Measurements from ENCODE around the gene TPST2.

The TPST2 gene

GRCh38 chr22:26483439-26484359 lies 106.2 kb downstream of the TPST2 start, which contains the start of the genes HPS4 and SRRD:
Gene HPS4, minus strand, starts transcription at chr22:26483783. Its CDS starts 2,021 bp downstream, at chr22:26481762.
Gene SRRD, plus strand, starts transcription at chr22:26483877. Its CDS starts 14 bp downstream, at chr22:26483891.
- TF ChIP-seq, protein P1, sequence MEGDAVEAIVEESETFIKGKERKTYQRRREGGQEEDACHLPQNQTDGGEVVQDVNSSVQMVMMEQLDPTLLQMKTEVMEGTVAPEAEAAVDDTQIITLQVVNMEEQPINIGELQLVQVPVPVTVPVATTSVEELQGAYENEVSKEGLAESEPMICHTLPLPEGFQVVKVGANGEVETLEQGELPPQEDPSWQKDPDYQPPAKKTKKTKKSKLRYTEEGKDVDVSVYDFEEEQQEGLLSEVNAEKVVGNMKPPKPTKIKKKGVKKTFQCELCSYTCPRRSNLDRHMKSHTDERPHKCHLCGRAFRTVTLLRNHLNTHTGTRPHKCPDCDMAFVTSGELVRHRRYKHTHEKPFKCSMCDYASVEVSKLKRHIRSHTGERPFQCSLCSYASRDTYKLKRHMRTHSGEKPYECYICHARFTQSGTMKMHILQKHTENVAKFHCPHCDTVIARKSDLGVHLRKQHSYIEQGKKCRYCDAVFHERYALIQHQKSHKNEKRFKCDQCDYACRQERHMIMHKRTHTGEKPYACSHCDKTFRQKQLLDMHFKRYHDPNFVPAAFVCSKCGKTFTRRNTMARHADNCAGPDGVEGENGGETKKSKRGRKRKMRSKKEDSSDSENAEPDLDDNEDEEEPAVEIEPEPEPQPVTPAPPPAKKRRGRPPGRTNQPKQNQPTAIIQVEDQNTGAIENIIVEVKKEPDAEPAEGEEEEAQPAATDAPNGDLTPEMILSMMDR (IDR thresholded peaks at IDR 0.05; ENCODE audit: borderline replicate concordance, control extremely low read depth, extremely low read depth, insufficient read depth, missing control alignments), result no peak
- DNase-seq (ENCODE audit: low spot score), result peak; percentile 95
- in situ Hi-C loops (cut with MboI; ENCODE audit: low sequenced_read_pairs, unreplicated experiment), result no loop called here

DNA sequence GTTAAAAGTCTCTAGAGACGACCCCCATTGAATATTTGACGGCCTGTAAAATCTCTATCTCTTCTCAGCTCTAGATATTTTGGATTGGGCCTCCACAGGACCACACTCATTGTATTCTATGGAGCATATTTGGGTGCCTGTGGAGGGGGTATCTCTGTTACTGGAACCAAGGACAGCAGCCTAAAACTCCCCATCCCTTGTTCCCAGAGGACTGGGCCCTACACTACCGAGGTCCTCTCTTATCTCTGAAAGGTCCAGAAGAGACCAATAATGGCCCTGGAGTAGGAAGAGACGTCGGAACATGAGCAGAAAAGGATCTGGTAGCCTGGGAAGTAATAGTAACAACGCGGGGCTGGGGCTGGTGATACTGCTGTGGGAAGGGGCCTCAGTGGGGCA lies 106.9 kb downstream of the TPST2 start:
- no peak for DNase-seq (ENCODE audit: low spot score)
- TF ChIP-seq, protein P1 (IDR thresholded peaks at IDR 0.05; ENCODE audit: borderline replicate concordance, control extremely low read depth, extremely low read depth, insufficient read depth, missing control alignments), result no peak
- in situ Hi-C loops (cut with MboI; ENCODE audit: low sequenced_read_pairs, unreplicated experiment), result no loop called here

DNA sequence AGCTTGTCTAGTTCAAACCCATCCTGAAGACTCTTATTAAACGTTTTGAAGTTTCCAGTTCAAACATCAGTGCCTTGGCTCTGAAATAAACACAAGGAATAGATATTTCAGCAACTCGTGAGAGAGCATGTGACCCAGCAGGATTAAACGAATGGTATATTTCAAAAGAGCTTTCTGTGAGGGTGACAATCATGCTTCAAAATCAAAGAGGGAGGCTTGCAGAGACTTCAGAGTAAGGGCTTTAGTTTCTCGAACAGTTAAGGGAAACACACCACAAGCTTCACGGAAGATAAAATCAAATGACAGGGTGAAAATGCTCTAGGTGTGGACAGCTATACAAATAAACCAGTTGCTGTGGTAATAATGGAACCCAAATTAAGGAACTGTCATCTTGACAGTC lies 107.8 kb downstream of the TPST2 start:
- no peak for DNase-seq (ENCODE audit: low spot score)
- TF ChIP-seq, protein P1 (IDR thresholded peaks at IDR 0.05; ENCODE audit: borderline replicate concordance, control extremely low read depth, extremely low read depth, insufficient read depth, missing control alignments), result no peak
- in situ Hi-C loops (cut with MboI; ENCODE audit: low sequenced_read_pairs, unreplicated experiment), result no loop called here

DNA sequence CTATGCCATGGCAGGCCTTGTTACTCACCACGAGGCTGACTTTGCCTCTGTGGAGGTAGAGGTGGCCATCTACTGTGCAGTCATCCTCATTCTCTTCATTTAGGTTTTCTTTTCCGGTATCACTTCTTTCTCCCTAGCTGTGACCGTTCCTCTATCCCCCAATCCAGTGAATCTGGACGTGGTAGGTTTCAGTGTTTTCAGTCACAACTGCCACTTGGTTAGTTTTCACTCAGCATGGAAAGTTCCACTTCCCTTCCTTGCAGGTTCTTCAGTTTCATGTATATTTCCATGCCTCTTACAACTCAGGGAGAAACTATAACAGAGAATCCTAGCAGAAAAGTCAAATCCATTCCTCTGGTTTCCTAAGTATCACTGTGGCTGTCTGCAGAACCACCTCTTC lies 108.2 kb downstream of the TPST2 start:
- TF ChIP-seq, protein P1 (IDR thresholded peaks at IDR 0.05; ENCODE audit: borderline replicate concordance, control extremely low read depth, extremely low read depth, insufficient read depth, missing control alignments), result no peak
- in situ Hi-C loops (cut with MboI; ENCODE audit: low sequenced_read_pairs, unreplicated experiment), result no loop called here
- DNase-seq (ENCODE audit: low spot score), result no peak

GRCh38 chr22:26481112-26481693 lies 108.7 kb downstream of the TPST2 start:
- in situ Hi-C loops (cut with MboI; ENCODE audit: low sequenced_read_pairs, unreplicated experiment), result no loop called here
- no peak for DNase-seq (ENCODE audit: low spot score)
- TF ChIP-seq, protein P1 (IDR thresholded peaks at IDR 0.05; ENCODE audit: borderline replicate concordance, control extremely low read depth, extremely low read depth, insufficient read depth, missing control alignments), result no peak

DNA sequence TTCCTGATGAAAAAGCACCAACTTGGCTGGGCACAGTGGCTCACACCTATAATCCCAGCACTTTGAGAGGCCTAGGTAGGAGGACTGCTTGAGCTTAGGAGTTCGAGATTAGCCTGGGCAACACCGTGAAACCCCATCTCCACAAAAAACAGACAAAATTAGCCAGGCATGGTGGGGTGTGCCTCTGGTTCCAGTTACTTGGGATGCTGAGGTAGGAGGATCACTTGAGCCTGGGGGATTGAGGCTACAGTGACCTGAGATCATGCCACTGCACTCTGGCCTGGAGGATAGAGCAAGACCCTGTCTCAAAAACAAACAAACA lies 109.4 kb downstream of the TPST2 start:
- TF ChIP-seq, protein P1 (IDR thresholded peaks at IDR 0.05; ENCODE audit: borderline replicate concordance, control extremely low read depth, extremely low read depth, insufficient read depth, missing control alignments), result no peak
- in situ Hi-C loops (cut with MboI; ENCODE audit: low sequenced_read_pairs, unreplicated experiment), result no loop called here
- DNase-seq (ENCODE audit: low spot score), result no peak
